ENCODE results near the gene CSTA. TPM values are rescaled to one million over a fixed set of nuclear protein-coding genes. Genes with fewer than 3 reads are reported as not detected.

Gene CSTA
- polyA plus RNA-seq (ENCODE audit: insufficient read length in 4 of 4) = 1 to 10 TPM in 1 of 4 donors, under 1 TPM in 3; 0.53 to 1.4 (median 0.65) TPM

GRCh38 chr3:122324871-122325323, at the start of gene CSTA:
TSS of gene CSTA (plus strand) at chr3:122325248. CDS start at chr3:122325293, 45 bp downstream.
- no peak for DNase-seq (ENCODE audit: low read depth in 4 of 4, low spot score in 3 of 4)

GRCh38 chr3:122281891-122282290, 43.2 kb upstream of the CSTA start:
- no peak for DNase-seq (ENCODE audit: low read depth in 4 of 4, low spot score in 3 of 4)

GRCh38 chr3:122283796-122284445, 41.1 kb upstream of the CSTA start:
- DNase-seq (ENCODE audit: low read depth in 4 of 4, low spot score in 3 of 4) = no peak

GRCh38 chr3:122284486-122284885, 40.6 kb upstream of the CSTA start:
- DNase-seq (ENCODE audit: low read depth in 4 of 4, low spot score in 3 of 4) = no peak

- no peak for DNase-seq (ENCODE audit: low read depth in 4 of 4, low spot score in 3 of 4)
Observed at GRCh38 chr3:122294359-122294758, 30.7 kb upstream of the CSTA start.

- DNase-seq (ENCODE audit: low read depth in 4 of 4, low spot score in 3 of 4) = no peak
Observed at GRCh38 chr3:122295266-122296062, 29.6 kb upstream of the CSTA start.

GRCh38 chr3:122298239-122298638, 26.8 kb upstream of the CSTA start:
- no peak for DNase-seq (ENCODE audit: low read depth in 4 of 4, low spot score in 3 of 4)

GRCh38 chr3:122299215-122299614, 25.8 kb upstream of the CSTA start:
- DNase-seq (ENCODE audit: low read depth in 4 of 4, low spot score in 3 of 4) = no peak

- DNase-seq (ENCODE audit: low read depth in 4 of 4, low spot score in 3 of 4) = no peak
Observed at GRCh38 chr3:122299872-122300460, 25.1 kb upstream of the CSTA start.

GRCh38 chr3:122301063-122301462, 24.0 kb upstream of the CSTA start:
- no peak for DNase-seq (ENCODE audit: low read depth in 4 of 4, low spot score in 3 of 4)

GRCh38 chr3:122305818-122306621, 19.0 kb upstream of the CSTA start:
- DNase-seq (ENCODE audit: low read depth in 4 of 4, low spot score in 3 of 4) = no peak

- DNase-seq (ENCODE audit: low read depth in 4 of 4, low spot score in 3 of 4) = no peak
Observed at GRCh38 chr3:122306622-122306953, 18.5 kb upstream of the CSTA start.

GRCh38 chr3:122307094-122307687, 17.9 kb upstream of the CSTA start:
- DNase-seq (ENCODE audit: low read depth in 4 of 4, low spot score in 3 of 4) = no peak

- DNase-seq (ENCODE audit: low read depth in 4 of 4, low spot score in 3 of 4) = no peak
Observed at GRCh38 chr3:122307976-122308375, 17.1 kb upstream of the CSTA start.

- DNase-seq (ENCODE audit: low read depth in 4 of 4, low spot score in 3 of 4) = no peak
Observed at GRCh38 chr3:122310361-122310760, 14.7 kb upstream of the CSTA start.

GRCh38 chr3:122312826-122313225, 12.2 kb upstream of the CSTA start:
- DNase-seq (ENCODE audit: low read depth in 4 of 4, low spot score in 3 of 4) = no peak

GRCh38 chr3:122313281-122313680, 11.8 kb upstream of the CSTA start:
- DNase-seq (ENCODE audit: low read depth in 4 of 4, low spot score in 3 of 4) = no peak

- DNase-seq (ENCODE audit: low read depth in 4 of 4, low spot score in 3 of 4) = no peak
Observed at GRCh38 chr3:122314228-122314876, 10.7 kb upstream of the CSTA start.

GRCh38 chr3:122315619-122316018, 9.4 kb upstream of the CSTA start:
- DNase-seq (ENCODE audit: low read depth in 4 of 4, low spot score in 3 of 4) = no peak

- no peak for DNase-seq (ENCODE audit: low read depth in 4 of 4, low spot score in 3 of 4)
Observed at GRCh38 chr3:122316368-122316767, 8.7 kb upstream of the CSTA start.
